SK-N-SH (cell line): ENCODE measurements around the gene GART.

ENCODE experiments used
- EP300 ChIP-seq, 2 experiments: IDR thresholded peaks; 2 replicates each; pipeline versions ENCODE4 v1.4.0 to v1.6.1; 2012; ENCODE audit warnings: borderline replicate concordance in 1 of 2, low read depth in 1 of 2, low read length in 1 of 2
- FOXJ3 ChIP-seq: sonication (generic); formaldehyde crosslinking; IDR thresholded peaks from 2 replicates; pipeline ENCODE4 v1.5.1; 2020; ENCODE audit warnings: mild to moderate bottlenecking, missing genetic modification reagents
- JUND ChIP-seq: IDR thresholded peaks from 2 replicates; pipeline ENCODE4 v1.4.0; 2012
- MXI1 ChIP-seq: IDR thresholded peaks from 2 replicates; pipeline ENCODE4 v1.6.1; 2012; ENCODE audit warnings: mild to moderate bottlenecking, low read depth, low read length, improper control_type of control experiment
- TAF1 ChIP-seq: IDR thresholded peaks from 2 replicates; pipeline ENCODE4 v1.6.1; 2012; ENCODE audit warnings: low read depth, mild to moderate bottlenecking, low read length, moderate library complexity, borderline replicate concordance
- YY1 ChIP-seq: IDR thresholded peaks from 2 replicates; pipeline ENCODE4 v1.4.0; 2012; ENCODE audit warnings: low read depth, mild to moderate bottlenecking
- TF ChIP-seq, protein P1 (sequence below): IDR thresholded peaks from 2 replicates; pipeline ENCODE4 v1.6.1; 2012; ENCODE audit warnings: mild to moderate bottlenecking, low read depth, low read length, moderate library complexity
- TF ChIP-seq, protein P2 (sequence below): fragments of 200-600 bp; sonication (generic); IDR thresholded peaks from 2 replicates; pipeline ENCODE4 v1.6.1; 2017; ENCODE audit warnings: antibody characterized with exemption, mild to moderate bottlenecking, moderate library complexity

DNA sequence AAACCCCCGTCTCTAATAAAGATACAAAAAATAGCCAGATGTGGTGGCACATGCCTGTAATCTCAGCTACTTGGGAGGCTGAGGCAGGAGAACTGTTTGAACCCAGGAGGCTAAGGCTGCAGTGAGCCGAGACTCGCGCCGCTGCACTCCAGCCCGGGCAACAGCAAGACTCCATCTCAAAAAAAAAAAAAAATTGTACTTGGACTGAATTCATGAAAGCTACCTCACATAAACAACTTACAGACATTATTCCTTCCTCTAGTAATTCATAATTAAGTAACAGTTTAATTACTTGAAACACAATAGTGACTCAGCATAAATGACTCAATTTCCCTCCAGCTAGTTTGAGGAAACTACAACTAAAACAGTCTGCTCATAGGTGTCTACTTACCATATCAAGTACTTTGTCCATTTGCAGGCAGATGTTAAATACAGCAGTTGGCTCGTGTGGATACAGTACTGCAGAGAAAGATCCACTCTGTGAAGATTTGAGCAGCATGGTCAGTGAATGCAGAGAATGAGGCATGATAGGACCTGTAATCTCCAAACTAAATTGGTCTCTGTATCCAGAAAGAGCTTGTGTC, 37.1 kb upstream of the GART start:
- no peak for TF ChIP-seq YY1
- TF ChIP-seq, protein P1, sequence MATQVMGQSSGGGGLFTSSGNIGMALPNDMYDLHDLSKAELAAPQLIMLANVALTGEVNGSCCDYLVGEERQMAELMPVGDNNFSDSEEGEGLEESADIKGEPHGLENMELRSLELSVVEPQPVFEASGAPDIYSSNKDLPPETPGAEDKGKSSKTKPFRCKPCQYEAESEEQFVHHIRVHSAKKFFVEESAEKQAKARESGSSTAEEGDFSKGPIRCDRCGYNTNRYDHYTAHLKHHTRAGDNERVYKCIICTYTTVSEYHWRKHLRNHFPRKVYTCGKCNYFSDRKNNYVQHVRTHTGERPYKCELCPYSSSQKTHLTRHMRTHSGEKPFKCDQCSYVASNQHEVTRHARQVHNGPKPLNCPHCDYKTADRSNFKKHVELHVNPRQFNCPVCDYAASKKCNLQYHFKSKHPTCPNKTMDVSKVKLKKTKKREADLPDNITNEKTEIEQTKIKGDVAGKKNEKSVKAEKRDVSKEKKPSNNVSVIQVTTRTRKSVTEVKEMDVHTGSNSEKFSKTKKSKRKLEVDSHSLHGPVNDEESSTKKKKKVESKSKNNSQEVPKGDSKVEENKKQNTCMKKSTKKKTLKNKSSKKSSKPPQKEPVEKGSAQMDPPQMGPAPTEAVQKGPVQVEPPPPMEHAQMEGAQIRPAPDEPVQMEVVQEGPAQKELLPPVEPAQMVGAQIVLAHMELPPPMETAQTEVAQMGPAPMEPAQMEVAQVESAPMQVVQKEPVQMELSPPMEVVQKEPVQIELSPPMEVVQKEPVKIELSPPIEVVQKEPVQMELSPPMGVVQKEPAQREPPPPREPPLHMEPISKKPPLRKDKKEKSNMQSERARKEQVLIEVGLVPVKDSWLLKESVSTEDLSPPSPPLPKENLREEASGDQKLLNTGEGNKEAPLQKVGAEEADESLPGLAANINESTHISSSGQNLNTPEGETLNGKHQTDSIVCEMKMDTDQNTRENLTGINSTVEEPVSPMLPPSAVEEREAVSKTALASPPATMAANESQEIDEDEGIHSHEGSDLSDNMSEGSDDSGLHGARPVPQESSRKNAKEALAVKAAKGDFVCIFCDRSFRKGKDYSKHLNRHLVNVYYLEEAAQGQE = no peak
- TF ChIP-seq, protein P2, sequence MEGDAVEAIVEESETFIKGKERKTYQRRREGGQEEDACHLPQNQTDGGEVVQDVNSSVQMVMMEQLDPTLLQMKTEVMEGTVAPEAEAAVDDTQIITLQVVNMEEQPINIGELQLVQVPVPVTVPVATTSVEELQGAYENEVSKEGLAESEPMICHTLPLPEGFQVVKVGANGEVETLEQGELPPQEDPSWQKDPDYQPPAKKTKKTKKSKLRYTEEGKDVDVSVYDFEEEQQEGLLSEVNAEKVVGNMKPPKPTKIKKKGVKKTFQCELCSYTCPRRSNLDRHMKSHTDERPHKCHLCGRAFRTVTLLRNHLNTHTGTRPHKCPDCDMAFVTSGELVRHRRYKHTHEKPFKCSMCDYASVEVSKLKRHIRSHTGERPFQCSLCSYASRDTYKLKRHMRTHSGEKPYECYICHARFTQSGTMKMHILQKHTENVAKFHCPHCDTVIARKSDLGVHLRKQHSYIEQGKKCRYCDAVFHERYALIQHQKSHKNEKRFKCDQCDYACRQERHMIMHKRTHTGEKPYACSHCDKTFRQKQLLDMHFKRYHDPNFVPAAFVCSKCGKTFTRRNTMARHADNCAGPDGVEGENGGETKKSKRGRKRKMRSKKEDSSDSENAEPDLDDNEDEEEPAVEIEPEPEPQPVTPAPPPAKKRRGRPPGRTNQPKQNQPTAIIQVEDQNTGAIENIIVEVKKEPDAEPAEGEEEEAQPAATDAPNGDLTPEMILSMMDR = no peak
- no peak for TF ChIP-seq MXI1
- no peak for TF ChIP-seq JUND
- TF ChIP-seq FOXJ3 (CRISPR knock-in tag) = no peak
- no peak for TF ChIP-seq EP300 (IDR thresholded peaks at IDR 0.05; ENCODE audit: borderline replicate concordance in 1 of 2, low read depth in 1 of 2, low read length in 1 of 2)
- TF ChIP-seq TAF1 = no peak
